ENCODE data around the gene SLC16A3.
"Not testable (repeated sequence)": the region's sequence is repeated elsewhere in the genome, so short reads cannot be mapped to it uniquely, and the experiment has no call there.

Gene SLC16A3

GRCh38 chr17:82228842-82229697, at the start of gene SLC16A3:
Gene SLC16A3 (plus strand): TSS chr17:82229042. CDS start chr17:82236009, 6,967 bp downstream.
- in situ Hi-C loops (cut with MboI; ENCODE audit: low sequenced_read_pairs): no loop called here

GRCh38 chr17:82179412-82179811, 49.4 kb upstream of the SLC16A3 start:
- in situ Hi-C loops (cut with MboI; ENCODE audit: low sequenced_read_pairs): no loop called here

GRCh38 chr17:82179946-82180475, 48.8 kb upstream of the SLC16A3 start:
- in situ Hi-C loops (cut with MboI; ENCODE audit: low sequenced_read_pairs): no loop called here

GRCh38 chr17:82180776-82181528, 47.9 kb upstream of the SLC16A3 start:
- in situ Hi-C loops (cut with MboI; ENCODE audit: low sequenced_read_pairs): no loop called here

GRCh38 chr17:82184761-82185160, 44.1 kb upstream of the SLC16A3 start:
- in situ Hi-C loops (cut with MboI; ENCODE audit: low sequenced_read_pairs): no loop called here

- in situ Hi-C loops (cut with MboI; ENCODE audit: low sequenced_read_pairs): no loop called here
These were observed 42.6 kb upstream of the SLC16A3 start for GRCh38 chr17:82186221-82186620.

GRCh38 chr17:82187500-82187899, 41.3 kb upstream of the SLC16A3 start:
- in situ Hi-C loops (cut with MboI; ENCODE audit: low sequenced_read_pairs): no loop called here

- in situ Hi-C loops (cut with MboI; ENCODE audit: low sequenced_read_pairs): no loop called here
These were observed 40.6 kb upstream of the SLC16A3 start for GRCh38 chr17:82188001-82188961.

GRCh38 chr17:82193050-82193449, 35.8 kb upstream of the SLC16A3 start:
- in situ Hi-C loops (cut with MboI; ENCODE audit: low sequenced_read_pairs): not testable (repeated sequence)

- in situ Hi-C loops (cut with MboI; ENCODE audit: low sequenced_read_pairs): no loop called here
These were observed 35.2 kb upstream of the SLC16A3 start for GRCh38 chr17:82193520-82194220.

- in situ Hi-C loops (cut with MboI; ENCODE audit: low sequenced_read_pairs): no loop called here
These were observed 34.1 kb upstream of the SLC16A3 start for GRCh38 chr17:82194765-82195164.

GRCh38 chr17:82195675-82196672, 32.9 kb upstream of the SLC16A3 start:
- in situ Hi-C loops (cut with MboI; ENCODE audit: low sequenced_read_pairs): no loop called here

GRCh38 chr17:82198092-82198491, 30.8 kb upstream of the SLC16A3 start:
- in situ Hi-C loops (cut with MboI; ENCODE audit: low sequenced_read_pairs): no loop called here

GRCh38 chr17:82199496-82199895, 29.3 kb upstream of the SLC16A3 start:
- in situ Hi-C loops (cut with MboI; ENCODE audit: low sequenced_read_pairs): no loop called here

GRCh38 chr17:82200135-82200534, 28.7 kb upstream of the SLC16A3 start:
- in situ Hi-C loops (cut with MboI; ENCODE audit: low sequenced_read_pairs): no loop called here

- in situ Hi-C loops (cut with MboI; ENCODE audit: low sequenced_read_pairs): no loop called here
These were observed 27.9 kb upstream of the SLC16A3 start for GRCh38 chr17:82200743-82201497.

GRCh38 chr17:82201498-82201910, 27.3 kb upstream of the SLC16A3 start:
- in situ Hi-C loops (cut with MboI; ENCODE audit: low sequenced_read_pairs): no loop called here

GRCh38 chr17:82202981-82203380, 25.9 kb upstream of the SLC16A3 start:
- in situ Hi-C loops (cut with MboI; ENCODE audit: low sequenced_read_pairs): no loop called here
